Stimulated activated CD4-positive, alpha-beta T cell treated with anti-CD3 and anti-CD28 coated beads, Interleukin-1b, Interleukin-23, amount 100 ng/mL, for 4 hours (primary cell): ENCODE results near the gene CAPS.

Experiments used
- DNase-seq, 2 donors: peaks; one replicate each; pipeline ENCODE4 v3.0.0-alpha.2; 2020; ENCODE audit warnings: low read depth in 2 of 2

The CAPS gene

DNA sequence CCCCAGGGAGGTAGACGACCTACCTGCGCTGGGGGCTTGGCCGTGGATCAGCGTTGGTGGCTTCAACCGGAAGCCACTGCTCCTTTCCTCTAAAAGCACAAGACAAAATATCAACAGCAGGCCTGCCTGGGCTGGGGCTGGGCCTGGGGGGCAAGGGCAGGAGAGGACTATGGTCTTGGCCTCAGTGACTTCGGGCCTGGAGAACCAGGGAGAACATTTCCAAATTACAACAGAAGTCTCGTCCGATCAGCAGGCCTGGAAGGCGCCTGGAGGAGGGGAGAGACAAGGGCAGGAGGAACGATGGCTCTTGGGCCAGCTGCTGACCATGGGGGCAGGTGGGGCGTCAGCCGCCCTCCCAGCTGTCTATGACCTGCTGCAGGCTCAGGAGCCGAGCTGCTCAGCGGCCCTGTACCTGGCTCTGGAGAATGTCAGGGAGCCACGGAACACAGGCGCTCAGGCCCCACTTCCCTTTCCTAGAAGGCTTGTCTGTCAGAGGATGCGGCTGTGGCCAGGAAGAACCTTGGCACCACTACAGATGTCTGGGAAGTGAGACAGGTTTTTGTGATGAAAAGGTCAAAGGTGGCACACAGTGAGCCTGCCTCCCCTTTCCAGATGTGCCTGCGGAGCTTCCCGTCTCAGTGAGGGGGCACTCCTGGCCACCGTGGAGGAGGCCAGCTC, 19.5 kb downstream of the CAPS start:
- DNase-seq, result no peak

DNA sequence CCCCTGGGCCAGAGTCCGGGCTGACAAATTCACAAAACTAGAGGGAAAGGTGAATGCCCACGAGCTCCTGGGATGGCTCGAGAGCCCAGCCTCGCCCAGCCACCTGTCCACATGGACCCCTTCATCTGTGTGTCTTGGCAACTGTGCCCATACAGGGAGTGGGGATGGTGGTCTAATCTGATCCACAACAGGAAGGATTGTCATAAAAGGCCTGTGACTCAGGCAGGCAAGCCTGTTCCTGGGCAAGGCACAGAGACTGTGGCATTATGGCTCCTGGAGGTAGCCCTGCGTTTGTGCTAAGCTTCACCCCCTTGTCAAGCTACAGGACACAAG, 20.0 kb downstream of the CAPS start:
- DNase-seq, result no peak

DNA sequence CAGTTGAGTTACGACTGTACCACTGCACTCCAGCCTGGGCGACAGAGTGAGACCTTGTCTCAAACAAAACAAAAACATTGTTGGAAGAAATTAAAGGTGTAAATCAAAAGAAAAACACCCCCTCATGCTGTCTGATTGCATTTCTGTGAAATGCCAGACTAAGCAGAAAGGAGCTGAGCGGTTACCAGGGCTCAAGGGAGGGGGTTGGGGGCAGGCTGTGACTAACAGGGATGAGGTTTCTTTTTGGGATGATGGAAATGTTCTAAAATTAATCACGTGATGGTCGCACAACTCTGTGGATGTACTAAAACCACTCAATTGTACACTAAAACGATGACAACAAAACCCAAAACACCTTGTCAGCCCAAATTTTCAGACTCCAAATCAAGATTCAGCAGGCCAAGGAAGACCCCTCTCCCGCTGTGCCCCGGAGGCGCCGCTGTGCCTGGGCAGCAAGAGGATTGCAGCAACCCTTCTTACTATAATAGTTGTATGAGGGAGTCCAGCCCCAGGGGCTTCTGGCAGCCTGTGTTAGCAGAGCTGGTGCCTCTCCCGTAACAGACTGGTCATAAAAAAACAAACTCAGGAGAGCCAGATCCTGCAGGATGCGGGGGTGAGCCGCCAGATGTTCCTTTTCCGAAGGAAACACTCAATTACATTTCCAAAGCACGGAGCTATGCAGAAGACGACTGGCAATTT, 20.9 kb downstream of the CAPS start:
- no peak for DNase-seq

DNA sequence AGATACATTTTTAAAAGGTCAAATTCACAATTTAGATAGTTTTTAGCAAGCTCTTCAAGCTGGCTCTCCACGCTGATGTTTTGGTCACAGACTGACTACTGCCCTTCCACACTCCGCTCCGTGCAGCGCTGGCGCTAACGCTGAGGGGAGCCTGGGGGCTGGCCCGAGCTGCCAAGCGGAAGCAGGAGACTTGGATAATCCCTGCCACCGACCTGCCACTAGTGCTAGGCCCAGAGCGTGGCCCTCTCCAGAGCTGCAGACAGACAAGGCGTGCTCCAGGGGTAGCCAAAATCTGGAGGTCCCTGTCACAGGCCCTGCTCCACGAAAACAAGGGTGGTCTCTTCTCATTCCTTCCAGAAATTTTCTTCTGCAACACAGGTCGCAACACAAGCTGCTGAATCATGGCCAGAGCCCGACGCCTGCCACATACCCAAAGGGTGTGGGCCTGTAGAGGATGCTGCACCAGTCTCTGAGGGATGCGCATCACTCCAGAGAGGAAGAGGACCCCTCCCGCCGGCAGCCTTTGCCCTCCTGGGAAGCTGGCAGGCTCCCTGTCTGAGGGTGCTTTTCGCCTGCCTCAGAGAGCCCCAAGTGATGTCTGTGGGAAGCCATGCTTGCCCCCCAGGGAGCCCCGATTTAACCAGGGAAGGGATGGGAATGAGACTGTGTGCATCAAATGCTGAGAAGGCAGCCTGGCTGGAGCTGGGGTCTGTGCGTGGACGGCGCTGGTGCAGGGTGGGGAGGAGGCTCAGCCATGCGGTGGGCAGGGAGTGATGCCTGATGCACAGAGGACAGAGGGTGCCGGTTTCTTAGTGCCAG, 21.6 kb downstream of the CAPS start:
- DNase-seq, result no peak

DNA sequence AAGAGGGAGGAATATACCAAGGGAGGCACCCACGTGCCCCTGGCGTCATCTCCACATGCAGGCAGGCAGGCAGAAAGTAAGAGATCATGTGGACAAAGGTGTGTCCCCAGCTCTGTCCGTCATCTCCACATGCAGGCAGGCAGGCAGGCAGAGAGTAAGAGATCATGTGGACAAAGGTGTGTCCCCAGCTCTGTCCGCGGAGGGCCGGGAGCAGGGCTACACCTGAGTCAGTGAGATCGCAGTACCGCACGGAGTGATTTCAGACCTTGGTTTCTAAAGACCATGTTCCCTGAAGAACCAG, 22.2 kb downstream of the CAPS start:
- DNase-seq, result no peak

DNA sequence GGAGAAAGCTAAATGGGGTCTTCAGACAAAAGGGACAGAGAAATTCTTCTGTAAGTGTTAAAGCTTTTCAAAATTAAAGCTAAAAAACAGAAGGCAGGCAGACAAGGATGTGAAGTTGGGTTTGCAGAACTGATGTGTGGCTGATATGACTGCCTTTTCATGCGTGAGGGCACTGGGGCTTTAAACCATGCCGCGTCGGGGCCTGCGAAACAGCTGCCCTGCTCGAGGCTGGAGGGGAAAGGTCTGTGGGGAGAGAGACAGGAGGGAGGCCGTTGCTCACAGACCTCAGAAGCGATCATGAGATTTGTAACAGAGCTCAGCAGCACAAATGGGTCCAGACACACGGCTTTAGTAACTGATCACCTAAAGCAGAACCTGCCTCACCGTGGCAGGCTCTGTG, 23.5 kb downstream of the CAPS start:
- no peak for DNase-seq

DNA sequence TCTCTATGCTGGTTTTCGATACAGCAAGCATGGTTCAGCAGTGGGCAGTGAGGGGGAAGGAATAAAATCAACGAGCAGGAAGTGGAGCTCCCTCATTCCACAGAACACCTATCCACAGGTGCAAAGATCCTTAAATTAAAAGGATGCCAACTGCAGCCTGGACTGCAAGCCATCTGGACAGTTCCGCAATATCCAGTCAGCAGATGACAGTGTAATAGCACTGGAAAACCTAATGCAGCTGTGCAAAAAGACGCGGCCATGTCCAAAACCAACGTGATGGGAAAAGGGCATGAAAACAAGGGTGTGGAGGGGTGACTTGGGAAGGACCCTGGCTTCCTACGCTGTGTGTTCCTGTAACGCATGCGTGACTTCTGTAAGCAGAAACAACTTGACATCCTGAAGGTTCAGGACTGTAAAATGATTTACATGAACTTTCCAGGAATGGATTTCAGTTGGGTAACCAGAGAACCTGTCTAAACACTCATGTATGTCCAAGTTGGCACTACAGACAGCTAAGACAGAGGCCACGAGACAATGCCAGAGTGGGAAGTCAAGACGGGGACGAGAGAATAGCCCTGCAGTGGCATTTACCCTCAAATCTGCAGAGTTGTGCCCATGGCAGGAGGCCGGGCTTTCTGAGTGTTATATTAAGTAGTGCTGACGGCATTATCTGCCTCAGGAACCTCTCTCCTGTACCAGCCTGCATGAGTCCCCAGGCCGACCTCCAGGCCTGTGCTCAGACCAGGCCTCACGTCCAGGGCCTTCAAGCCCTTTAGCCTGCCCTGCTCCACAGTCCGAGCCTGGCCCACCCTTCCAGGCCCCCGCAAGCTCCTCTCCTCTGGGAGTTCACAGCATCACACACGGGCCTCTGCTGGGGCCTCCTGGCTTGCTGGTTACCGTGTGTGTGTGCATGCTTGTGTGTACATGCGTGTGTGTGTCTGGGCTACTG, 26.5 kb downstream of the CAPS start:
- DNase-seq, result no peak

DNA sequence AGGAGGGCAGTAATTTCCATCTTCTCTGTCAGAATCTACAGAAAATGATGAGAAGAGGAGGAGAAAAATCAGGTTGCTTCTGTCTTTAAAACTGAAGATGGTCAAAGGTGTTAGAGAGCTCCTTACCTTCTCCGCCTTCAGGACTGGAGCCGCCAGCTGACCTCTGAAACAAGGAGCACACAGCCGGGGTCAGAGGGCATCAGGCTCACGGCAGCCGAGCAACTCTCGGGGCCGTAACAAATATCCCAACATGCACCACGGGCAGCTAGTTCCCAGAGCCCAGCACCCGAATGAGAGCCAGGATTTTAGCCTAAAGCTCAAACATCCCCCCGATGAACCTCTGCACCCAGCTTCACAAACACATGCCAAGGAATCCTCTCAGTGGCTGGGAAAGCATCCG, 27.6 kb downstream of the CAPS start:
- DNase-seq, result no peak

DNA sequence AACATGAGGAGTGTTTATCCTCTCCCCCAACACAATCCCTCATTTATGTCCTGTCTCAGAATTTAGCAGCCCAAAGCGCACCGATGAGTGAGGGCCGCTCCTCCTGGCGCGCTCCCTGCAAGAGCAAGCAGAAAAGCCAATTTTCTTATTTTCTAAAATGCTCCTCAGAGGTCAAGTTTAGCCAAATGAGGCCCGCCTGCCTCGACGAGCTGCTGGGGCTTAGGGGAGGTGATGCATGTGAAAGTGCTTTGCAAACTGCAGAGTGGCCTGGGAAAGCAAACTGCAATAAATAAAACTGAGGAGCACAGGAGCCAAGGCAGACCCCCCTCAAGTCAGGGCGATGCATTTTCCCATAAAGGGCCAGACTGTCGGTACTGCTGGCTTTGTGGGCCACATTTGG, 29.0 kb downstream of the CAPS start:
- no peak for DNase-seq

DNA sequence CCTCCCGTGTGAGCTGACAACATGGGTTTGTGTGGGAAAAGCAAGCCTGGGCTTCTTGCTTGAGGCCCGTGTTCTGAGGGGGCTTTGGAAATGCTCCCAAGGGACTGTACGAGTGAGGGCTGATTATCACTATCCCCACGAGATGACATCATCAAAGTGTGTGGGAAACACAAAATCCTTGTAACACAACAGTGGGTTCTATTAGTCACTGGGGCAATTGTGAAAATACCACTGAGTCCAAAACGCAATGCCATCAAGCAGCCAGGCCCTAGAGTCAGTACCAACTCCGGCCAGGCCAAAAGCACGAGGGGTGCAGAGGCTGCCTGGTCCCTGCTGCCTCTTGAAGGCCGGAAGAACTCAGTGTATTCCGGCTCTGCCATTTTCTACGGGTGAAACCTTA, 29.6 kb downstream of the CAPS start:
- DNase-seq, result no peak

DNA sequence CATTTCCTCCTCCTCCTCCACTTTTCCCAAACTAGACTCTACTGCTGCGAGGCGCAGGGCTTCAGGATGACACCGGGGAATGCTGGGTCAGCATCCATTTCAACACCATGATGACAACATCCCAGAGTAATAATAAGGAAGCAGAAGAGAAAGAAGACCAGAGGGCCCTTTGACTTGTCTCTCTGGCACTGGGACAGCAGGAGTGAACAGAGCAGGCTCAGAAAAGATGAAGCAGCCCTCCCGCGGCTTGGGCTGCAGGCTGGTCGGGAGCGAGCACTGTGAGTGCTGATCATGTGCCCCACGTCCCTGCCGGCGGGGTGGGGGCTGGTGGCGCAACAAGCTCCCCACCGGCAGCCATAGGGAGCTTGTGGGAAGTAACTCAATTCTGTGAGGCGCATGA, 33.4 kb downstream of the CAPS start:
- DNase-seq, result no peak

DNA sequence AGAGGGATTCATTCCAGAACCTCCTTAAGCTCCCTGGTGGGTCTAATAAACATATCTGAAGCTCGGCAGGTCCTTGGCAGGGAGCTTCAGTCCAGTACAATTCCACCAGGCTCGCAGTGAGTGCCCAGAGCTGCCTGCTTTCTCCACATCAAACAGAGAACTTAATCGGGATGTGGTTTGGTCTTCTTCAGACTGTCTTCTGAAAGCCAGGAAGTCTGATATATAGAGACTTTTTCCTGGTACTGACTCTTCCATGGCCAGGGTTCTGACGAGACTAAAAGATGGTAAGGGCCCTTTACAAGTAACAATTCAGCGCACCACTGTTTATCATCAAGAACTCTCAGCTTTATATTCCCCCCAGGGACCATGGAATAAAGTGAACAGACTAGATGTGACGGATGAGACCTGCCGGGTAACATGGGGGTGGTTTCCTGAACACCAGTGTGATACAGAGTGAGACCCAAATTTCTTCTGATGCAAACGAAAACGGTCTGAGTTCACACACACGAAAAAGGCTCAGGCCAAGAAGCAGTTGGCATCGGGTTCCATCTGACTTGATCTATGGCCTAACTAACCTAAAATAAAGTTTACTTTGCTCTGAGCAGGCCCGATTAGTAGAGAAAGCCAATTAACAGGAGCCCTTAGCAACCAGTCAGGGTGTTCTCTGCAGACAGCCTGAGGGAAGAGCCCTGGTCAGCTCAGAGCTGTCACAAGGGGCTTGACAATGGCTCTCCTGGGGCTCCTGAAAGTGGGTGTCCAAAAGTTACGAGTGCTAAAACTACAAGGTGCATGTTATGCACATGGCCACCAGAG, 34.9 kb downstream of the CAPS start:
- no peak for DNase-seq

DNA sequence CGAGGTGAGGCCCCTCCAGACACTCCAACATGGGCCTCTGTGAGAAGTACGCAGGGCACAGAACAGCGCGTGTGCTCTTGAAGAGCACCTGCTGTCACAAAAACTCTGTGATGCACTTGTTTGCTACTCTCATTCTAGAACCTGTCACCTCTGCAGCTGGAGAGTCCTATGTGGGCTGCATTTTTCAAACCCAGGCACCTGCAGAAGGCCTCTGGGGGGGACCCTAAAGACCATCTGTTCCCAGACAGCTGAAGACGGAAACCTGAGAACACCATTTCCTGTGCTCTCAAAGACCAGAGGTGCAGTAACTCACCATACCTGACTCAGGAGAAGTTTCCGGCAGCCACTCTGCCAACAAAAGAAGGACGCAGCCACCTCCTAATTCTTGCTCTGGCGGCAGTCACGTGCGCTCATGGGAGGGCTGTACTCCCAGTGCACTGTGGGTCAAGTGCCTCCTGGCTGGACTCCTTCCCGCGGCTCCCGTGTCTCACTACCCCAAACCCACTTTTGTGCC, 35.8 kb downstream of the CAPS start:
- peak in 1 of 2 donors; percentile 18 for DNase-seq

DNA sequence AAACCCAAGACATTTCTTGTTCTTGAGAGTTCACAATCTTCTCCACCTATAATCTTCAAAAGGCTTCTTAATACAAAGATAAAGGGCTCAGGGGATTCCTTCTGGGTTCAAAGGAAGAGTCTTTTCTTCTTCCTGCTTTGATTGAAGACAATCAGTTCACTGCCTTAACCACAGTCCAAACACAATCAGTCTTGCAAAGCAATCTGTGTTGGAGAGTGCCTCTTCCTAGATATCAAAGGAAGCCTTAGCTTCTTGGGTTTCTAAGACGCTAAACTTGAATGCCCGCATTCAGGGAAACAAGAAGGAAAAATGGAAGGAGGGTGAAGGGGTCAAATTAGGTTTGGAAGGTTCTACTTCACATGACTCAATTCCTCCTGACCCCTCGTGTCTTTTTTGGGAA, 36.7 kb downstream of the CAPS start:
- DNase-seq, result no peak

DNA sequence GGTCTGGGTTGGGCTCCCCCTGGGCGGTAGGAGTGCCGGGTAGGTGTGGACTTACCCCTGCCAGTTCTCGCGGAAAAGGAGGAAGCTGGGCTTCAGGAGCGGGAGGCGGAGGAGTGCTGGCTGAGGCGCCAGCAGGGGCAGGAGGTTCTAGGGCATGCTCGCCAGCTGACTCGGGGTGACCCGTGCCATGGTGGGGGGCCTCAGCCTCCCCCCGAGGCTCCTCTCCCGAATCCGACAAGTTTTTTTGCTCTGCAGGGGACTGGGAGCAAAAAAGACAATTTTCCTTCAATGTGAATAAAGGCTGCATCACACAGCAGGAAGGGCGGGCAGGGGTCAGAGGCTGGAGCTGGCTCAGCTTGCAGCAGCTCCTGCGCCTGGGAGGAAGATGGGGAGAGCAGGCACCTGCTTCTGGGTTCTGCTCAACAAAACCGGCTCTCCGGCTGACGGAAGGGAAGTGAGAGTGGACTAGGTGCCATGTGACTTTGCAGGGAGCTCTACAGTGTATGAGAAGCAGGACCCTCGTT, 37.3 kb downstream of the CAPS start:
- no peak for DNase-seq

DNA sequence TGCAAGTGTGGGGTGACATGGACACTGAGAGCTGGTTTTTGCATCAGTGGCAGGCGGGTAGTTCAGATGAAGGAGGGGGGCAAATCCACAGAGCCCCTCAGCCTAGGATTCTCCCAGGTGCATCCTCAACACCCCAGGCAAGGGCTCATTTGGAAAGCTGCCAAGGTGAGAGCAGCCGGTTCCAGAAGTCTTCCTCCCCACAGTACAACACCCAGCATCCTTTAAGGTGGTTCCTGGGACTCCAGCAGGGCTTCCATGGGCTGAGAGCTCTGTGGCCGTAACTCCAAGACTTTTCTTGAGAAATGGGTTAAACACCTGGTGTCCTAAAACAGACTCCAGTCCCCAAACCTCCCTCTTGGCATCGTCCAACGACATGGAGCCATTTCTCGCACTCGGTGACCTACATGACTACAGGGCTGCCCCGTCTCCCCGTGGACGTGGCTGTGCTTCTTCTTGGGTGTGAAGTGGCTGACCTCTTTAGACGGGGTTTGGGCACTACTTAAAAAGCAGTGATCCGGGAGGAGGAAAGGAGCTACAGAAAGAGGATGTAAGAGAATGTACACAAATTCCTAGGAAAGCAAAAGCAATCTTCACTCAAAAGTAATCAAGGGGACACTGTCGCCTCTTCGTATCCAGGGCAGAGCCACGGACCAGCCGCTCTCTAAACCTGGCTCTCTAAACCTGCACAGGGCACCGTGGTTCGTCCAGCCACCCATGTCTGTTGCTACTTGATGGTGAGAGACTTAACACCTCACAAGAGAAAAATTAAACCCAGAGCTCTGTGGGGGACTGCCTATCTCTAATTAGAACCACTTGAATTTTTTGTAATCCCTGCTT, 38.4 kb downstream of the CAPS start:
- no peak for DNase-seq

DNA sequence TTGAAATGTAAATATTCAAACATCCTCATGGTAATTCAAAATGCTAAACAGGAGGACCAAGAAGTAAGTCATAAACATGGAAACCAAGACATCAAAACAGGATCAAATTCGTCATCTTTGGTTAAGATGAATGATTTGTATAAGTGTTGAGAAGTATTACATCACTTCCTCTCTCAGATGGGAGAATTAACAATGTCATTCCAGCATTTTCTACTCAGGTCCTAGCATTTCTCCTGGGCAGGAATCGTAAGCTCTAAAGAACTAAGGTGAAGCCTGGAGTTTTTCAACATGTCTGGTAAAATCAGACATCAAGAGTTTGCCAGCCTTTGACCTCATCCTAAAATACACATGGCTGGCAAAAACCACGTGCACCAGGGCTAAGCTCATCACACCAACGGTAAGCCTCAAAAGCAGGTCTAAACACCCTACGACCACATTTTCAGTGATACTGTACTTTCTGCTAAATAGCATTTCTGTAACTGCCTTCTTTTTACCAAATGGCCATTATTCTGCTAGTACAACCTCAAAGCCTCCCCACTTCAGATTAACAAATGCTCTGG, 39.1 kb downstream of the CAPS start:
- DNase-seq, result no peak

DNA sequence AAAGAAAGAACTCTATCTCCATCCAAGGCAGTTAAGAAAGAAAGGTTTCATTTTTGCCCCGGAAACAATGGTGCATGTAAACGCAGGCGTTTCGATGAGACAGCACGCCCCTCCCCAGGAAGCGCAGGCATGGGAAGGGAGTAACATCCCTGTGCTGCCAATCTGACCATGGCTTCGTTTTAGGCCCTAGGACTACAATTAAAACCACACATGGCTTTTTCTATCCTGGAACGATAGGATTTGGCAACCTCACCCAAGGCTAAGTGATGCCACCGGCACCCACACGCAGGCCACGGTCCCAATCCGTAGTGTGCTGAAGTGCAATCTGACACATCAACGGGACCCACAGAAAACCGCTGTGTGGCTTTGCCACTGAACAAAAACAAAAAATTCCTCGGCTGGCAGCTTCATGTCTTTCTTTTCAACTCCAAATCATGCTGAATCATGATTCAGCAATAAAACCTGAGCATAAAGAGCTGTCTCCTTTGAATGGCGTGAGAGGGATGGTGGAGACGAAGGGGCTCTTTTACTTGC, 39.7 kb downstream of the CAPS start:
- no peak for DNase-seq

DNA sequence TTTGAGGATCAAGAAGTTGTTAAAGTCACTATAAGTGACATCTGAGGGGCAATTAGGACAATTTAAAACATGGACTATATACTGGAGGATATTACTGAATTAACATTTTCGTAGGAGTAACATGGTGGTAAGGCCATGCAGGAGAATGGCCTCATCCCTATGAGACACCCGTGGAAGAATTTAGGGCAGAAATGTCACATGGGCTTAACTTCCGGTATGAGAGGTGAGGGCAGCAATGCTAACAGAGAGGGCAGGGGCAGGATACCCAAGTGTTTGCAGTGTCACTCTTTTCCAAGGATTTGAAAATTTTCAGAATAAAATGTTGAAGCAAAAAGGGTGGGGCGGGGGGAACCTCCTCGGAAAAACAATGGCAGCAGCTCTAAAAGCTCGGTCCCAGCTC, 40.2 kb downstream of the CAPS start:
- DNase-seq, result no peak

DNA sequence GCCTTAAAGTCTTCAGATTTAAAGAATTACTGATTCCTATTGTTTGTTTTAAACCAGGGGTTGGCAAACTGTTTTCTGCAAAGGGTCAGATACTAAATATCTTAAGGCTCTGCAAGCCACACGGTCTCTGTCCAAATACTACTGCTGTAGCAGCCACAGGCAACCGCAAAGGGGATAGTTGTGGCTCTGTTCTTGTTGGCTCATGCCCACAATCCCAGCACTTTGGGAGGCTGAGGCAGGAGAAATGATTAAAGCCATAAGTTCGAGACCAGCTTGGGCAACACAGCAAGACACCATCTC, 41.5 kb downstream of the CAPS start:
- no peak for DNase-seq
